AG10803 (cell line): ENCODE results near the gene CEP192.

ENCODE experiments used
- DNase-seq: peaks from one replicate; pipeline ENCODE4 v3.0.0; 2010; ENCODE audit warnings: low read depth
- H3K4me3 ChIP-seq: 2 replicates; pipeline ENCODE4 v1.5.1; 2011; ENCODE audit warnings: mild to moderate bottlenecking, low read length, control low read depth
- TF ChIP-seq, protein P1 (sequence below): conservative IDR thresholded peaks from 2 replicates; pipeline ENCODE4 v1.5.1; 2011; ENCODE audit warnings: mild to moderate bottlenecking, low read length, control low read depth, inconsistent platforms

The CEP192 gene

DNA sequence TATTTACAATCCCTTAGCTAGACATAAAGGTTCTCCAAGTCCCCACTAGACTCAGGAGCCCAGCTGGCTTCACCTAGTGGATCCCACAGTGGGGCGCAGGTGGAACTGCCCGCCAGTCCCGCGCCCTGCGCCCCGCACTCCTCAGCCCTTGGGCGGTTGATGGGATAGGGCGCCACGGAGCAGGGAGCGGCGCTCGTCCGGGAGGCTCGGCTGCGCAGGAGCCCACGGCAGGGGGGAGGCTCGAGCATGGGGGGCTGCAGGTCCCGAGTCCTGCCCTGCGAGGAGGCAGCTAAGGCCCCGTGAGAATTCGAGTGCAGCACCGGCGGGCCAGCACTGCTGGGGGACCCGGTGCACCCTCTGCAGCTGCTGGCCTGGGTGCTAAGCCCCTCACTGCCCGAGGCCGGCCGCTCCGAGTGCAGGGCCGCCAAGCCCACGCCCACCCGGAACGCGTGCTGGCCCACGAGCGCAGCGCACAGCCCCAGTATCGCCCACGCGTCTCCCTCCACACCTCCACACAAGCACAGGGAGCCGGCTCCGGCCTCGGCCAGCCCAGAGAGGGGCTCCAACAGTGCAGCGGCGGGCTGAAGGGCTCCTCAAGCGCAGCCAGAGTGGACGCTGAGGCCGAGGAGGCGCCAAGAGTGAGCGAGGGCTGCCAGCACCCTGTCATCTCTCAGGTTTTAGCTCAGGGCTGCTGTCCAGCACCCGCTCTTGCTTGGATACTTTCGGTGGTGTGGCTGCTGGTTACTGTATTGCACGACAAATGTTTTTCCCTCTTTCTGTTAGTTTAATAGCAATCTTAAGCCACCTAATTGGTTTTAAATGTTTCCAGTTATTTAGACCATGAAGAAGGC, 143.6 kb downstream of the CEP192 start:
- no peak for DNase-seq
- no peak overlapping the region for H3K4me3 ChIP-seq
- TF ChIP-seq, protein P1, sequence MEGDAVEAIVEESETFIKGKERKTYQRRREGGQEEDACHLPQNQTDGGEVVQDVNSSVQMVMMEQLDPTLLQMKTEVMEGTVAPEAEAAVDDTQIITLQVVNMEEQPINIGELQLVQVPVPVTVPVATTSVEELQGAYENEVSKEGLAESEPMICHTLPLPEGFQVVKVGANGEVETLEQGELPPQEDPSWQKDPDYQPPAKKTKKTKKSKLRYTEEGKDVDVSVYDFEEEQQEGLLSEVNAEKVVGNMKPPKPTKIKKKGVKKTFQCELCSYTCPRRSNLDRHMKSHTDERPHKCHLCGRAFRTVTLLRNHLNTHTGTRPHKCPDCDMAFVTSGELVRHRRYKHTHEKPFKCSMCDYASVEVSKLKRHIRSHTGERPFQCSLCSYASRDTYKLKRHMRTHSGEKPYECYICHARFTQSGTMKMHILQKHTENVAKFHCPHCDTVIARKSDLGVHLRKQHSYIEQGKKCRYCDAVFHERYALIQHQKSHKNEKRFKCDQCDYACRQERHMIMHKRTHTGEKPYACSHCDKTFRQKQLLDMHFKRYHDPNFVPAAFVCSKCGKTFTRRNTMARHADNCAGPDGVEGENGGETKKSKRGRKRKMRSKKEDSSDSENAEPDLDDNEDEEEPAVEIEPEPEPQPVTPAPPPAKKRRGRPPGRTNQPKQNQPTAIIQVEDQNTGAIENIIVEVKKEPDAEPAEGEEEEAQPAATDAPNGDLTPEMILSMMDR = no peak

DNA sequence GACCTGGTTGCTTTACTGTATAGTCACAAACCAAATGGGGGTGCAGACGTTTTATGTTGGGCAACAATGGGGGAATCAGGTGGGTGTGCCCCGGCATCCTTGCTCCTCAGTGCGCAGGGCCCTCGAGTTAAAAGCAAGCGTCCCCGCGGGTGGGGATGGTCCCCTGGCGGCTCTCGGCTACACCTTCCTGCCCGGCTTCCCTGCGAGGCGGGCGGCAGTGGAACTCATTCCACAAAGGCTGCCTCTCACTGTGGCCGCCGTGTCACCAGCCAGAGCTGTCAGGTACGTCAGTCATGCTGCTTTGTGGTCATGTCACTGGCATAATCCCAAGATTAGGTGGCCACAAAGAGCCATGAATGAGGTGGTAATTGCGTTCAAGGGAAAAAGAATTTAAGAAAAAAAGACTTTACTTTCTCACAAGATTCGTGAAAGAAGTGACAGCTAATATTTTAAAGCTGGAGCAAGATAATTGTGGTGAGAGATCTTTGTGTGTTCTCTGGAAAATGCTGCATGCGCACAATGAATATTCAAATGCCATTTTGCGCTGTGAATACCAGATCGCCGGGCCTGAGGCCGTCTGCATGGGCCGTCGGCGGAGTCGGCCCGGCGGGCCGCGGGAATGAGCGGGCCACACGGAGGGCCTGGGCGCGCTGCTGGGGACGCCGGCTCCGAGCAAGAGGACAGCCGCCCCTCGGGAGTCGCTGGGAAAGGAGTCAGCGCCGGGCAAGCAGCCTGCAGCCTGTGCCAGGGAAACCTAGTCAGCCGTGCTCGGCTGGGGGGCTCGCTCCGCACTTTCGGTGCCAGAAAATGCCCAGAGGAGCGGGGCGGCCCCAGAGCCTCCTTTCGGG, 145.1 kb downstream of the CEP192 start:
- TF ChIP-seq, protein P1 = no peak
- H3K4me3 ChIP-seq = peak overlapping the region; percentile 62
- DNase-seq = no peak

DNA sequence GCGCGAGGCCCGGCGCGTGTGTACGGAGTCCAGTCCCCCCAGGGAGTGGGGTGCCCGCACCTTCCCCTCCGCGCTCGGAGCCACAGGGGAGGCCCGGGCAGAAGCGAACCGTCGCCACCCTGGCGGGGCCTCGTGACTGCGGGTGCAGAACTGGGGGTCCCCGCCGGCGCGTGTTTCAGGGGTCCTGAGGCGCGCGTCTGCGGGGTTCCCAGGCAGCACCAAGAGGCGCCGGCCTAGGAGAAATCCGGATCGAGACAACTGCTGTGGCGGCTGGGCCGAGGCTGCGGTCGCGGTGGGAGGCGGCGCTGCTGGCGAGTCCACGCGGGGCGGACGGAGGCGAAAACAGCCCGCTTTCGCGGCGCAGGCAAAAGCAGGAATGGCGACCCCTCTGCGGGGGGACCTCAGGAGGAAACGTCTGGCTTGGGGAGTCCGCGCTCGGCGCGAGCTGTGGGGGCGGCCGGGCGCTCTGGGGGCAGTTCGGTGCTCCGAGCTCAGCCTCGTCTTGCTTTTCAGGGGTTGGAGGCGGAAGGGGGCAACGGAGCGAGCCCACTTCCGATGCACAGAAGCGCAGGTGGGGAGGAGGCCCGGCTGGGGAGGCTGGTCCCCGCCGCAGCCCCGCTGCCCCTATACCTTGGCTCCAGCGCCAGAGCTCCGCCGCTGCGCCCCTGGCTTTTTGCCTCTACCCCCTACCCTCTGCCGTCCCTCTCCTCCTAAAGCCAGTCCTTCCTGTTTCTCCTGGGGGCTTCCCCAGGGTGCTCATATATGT, 145.9 kb downstream of the CEP192 start:
- peak overlapping the region; percentile 62 for H3K4me3 ChIP-seq
- no peak for DNase-seq
- TF ChIP-seq, protein P1 = no peak

DNA sequence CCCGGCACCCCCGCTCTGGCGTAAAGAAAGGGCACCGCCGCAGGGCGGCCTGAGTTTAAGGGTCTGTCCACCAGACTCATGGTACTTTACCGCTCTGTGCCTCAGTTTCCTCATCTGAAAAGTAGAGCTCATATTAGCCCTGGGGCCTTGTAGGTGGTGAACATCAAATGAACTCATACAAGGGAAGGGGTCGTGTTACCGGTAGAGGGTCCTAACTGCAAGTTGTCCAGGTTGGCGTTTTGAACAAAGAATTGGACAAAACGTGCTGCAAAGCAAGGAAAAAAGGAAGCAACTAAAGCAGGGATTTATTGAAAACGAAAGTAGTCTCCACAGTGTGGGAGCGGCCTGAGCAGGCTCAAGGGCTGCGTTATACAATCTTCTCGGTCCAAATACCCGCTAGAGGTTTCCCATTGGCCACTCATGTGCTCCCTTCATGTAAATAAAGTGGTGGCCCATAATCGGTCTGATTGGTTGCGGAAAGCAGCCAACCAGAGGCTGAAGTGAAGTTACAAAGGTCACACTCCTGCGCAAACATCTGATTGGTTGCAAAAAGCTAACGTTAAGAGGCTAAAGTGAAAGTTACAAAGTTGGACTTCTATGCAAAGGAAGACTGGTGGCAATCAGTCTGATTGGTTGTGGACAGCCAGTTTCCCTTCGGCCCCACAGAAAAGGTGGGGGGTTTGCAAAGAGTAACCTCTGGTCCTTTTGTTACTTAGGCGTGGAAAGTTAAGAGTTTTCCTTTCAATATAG, 146.7 kb downstream of the CEP192 start:
- H3K4me3 ChIP-seq = peak overlapping the region; percentile 62
- TF ChIP-seq, protein P1 = no peak
- peak; percentile 53 for DNase-seq

DNA sequence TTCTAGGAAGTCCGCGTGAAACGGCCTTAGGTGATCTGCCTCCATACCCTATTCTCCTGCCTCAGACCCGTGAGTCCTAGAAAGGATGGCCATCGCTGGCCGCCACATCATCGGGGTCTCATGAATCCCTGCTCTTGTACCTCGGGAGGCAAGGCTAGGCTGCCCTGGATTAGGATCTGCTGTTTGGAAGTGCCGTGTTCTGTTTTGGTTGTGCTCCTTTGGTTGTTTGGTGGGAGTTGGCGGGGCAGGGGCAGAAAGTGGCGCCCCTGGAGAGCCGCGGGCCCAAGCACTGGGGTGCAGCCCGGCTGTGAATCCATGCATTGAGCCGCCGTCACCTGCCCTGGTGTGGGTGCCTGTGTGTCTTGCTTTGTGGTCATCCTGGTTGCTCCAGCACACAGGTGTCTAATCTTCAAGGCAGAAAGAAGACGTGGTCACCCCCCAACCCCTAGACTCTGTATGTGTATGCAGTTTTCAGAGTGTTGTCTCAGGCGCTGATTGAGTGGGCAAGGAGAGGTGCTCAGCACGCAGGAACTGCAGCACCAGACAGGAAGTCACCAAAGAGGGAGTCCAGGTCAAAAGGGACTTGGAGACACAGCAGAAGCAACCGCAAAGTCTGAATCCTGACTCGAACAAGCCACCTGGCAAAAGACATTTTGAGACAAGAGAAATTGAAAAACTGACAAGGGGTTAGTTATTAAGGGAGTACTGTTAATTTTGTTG, 147.4 kb downstream of the CEP192 start:
- TF ChIP-seq, protein P1 = no peak
- H3K4me3 ChIP-seq = no peak overlapping the region

More for the DNA sequence above, 147.4 kb downstream of the CEP192 start:
- DNase-seq = no peak
